ENCODE results near the gene UQCC3. TPM values are rescaled to one million over a fixed set of nuclear protein-coding genes. Genes with fewer than 3 reads are reported as not detected.
A peak's percentile ranks its signal among the peaks of the same experiment; 100 is the strongest.

The UQCC3 gene
- total RNA-seq, 1 donor from 2014 or later = 8.6 TPM

- DNase-seq = peak; percentile 65
- H3K4me3 Mint-ChIP-seq = peak overlapping the region; percentile 75
- no peaks in the 10 kb centered on the region for H3K9me3 Mint-ChIP-seq
- H3K4me1 Mint-ChIP-seq = peaks cover 61% of the 10 kb centered on the region
- peak overlapping the region; percentile 92 for H3K27ac Mint-ChIP-seq
- H3K27me3 Mint-ChIP-seq = no peaks in the 10 kb centered on the region
- intact Hi-C loops (cut with micrococcal nuclease) = no loop called here
- peaks cover 74% of the 10 kb centered on the region for H3K36me3 Mint-ChIP-seq (ENCODE audit: low read depth)
Measured at GRCh38 chr11:62712276-62712812, 40.9 kb downstream of the UQCC3 start.

- H3K4me3 Mint-ChIP-seq = peak overlapping the region; percentile 75
- peak; percentile 74 for DNase-seq
- H3K4me1 Mint-ChIP-seq = peaks cover 62% of the 10 kb centered on the region
Measured at GRCh38 chr11:62712861-62713260, 41.4 kb downstream of the UQCC3 start.

GRCh38 chr11:62713343-62713742 is 41.9 kb downstream of the UQCC3 start:
- no peaks in the 10 kb centered on the region for H3K27me3 Mint-ChIP-seq
- intact Hi-C loops (cut with micrococcal nuclease) = no loop called here
- peaks cover 62% of the 10 kb centered on the region for H3K4me1 Mint-ChIP-seq
- peak overlapping the region; percentile 75 for H3K4me3 Mint-ChIP-seq
- peak; percentile 64 for DNase-seq
- H3K9me3 Mint-ChIP-seq = no peaks in the 10 kb centered on the region
- H3K27ac Mint-ChIP-seq = peak overlapping the region; percentile 92
- peaks cover 83% of the 10 kb centered on the region for H3K36me3 Mint-ChIP-seq (ENCODE audit: low read depth)

More at GRCh38 chr11:62712861-62713260, 41.4 kb downstream of the UQCC3 start:
- H3K27ac Mint-ChIP-seq = peak overlapping the region; percentile 92
- no peaks in the 10 kb centered on the region for H3K9me3 Mint-ChIP-seq
- no peaks in the 10 kb centered on the region for H3K27me3 Mint-ChIP-seq
- peaks cover 79% of the 10 kb centered on the region for H3K36me3 Mint-ChIP-seq (ENCODE audit: low read depth)
- intact Hi-C loops (cut with micrococcal nuclease) = no loop called here

GRCh38 chr11:62715150-62716130 is 44.0 kb downstream of the UQCC3 start:
- Mint-ChIP-seq H3K27me3 (no peaks in the 10 kb centered on the region), H3K4me3 (peak overlapping the region; percentile 37), H3K36me3 (ENCODE audit: low read depth) (peaks cover 85% of the 10 kb centered on the region), H3K27ac (peak overlapping the region; percentile 80), H3K9me3 (no peaks in the 10 kb centered on the region), H3K4me1 (peaks cover 58% of the 10 kb centered on the region)
- DNase-seq = no peak
- intact Hi-C loops (cut with micrococcal nuclease) = no loop called here

DNA sequence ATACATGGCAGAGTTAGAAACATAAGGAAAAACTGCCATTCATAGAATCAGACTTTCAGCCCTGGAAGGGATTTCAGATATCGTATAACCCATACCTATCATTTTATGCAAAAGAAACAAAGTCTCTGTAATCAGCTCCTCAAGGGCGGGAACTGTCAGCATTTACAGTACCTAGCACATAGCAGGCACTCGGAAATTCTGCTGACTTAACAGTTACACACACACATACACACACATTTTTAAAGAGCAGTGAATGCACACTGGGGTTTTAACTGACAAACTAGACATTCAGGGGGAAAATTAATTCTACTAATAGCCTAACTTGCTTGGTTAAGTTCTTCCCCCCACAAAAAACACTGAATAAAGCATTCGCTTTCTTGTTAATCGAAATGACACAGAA is 44.7 kb downstream of the UQCC3 start:
- Mint-ChIP-seq H3K9me3 (no peaks in the 10 kb centered on the region), H3K27ac (peak overlapping the region; percentile 37), H3K27me3 (no peaks in the 10 kb centered on the region), H3K4me3 (no peak overlapping the region), H3K4me1 (peaks cover 62% of the 10 kb centered on the region), H3K36me3 (ENCODE audit: low read depth) (peaks cover 84% of the 10 kb centered on the region)
- no peak for DNase-seq
- intact Hi-C loops (cut with micrococcal nuclease) = no loop called here

DNA sequence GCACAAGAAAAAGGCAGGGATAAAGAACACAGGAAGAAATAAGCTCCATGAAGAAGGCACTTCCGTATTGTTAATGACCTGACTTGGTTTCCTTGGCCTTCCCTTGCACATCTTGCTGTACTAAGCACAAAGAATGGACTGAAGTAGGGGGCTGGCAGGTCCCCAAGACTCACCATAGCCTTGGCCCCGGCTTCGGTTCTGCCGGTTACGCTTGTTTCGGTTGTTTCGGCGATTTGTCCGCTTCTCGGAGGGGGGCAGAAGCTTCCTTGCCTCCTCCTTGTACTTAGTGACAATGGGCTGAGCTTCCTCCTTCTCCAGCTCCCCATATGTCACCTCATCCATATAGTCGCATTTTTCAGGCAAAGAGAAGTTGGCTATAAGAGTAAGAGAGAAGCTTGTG is 45.3 kb downstream of the UQCC3 start:
- no peak for DNase-seq
- intact Hi-C loops (cut with micrococcal nuclease) = no loop called here
- H3K27me3 Mint-ChIP-seq = no peaks in the 10 kb centered on the region
- H3K27ac Mint-ChIP-seq = no peak overlapping the region
- peaks cover 66% of the 10 kb centered on the region for H3K4me1 Mint-ChIP-seq
- no peak overlapping the region for H3K4me3 Mint-ChIP-seq
- H3K36me3 Mint-ChIP-seq (ENCODE audit: low read depth) = peaks cover 84% of the 10 kb centered on the region
- no peaks in the 10 kb centered on the region for H3K9me3 Mint-ChIP-seq

DNA sequence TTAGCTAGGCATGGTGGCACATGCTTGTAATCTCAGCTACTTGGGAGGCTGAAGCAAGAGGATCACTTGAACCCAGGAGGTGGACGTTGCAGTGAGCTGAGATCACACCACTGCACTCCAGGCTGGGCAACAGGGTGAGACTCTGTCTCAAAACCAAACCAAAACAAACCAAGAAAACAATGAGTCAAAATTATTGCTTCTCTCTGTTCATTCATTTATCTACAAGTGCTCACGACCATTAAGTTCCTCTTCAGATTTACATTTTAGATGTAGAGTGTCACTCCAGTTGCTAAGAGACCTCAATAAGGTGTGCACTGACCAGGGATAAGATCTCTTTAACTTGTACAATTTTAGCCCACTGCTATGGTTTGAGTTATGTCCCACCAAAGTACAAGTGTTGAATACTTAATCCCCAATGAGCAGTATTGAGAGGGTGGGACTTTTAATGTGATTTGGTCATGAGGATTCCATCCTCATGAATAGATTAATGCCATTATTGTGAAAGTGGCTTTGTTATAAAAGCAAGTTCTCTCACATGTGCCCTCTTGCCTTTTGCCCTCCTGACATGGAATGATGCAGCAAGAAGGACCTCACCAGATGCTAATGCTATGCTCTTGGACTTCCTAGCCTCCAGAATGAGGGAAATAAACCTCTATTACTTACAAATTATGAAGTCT is 48.0 kb downstream of the UQCC3 start:
- no peaks in the 10 kb centered on the region for H3K27me3 Mint-ChIP-seq
- H3K4me3 Mint-ChIP-seq = no peak overlapping the region
- H3K36me3 Mint-ChIP-seq (ENCODE audit: low read depth) = peaks cover 88% of the 10 kb centered on the region
- peaks cover 66% of the 10 kb centered on the region for H3K4me1 Mint-ChIP-seq
- DNase-seq = no peak
- H3K9me3 Mint-ChIP-seq = no peaks in the 10 kb centered on the region
- intact Hi-C loops (cut with micrococcal nuclease) = no loop called here
- peak overlapping the region; percentile 37 for H3K27ac Mint-ChIP-seq

DNA sequence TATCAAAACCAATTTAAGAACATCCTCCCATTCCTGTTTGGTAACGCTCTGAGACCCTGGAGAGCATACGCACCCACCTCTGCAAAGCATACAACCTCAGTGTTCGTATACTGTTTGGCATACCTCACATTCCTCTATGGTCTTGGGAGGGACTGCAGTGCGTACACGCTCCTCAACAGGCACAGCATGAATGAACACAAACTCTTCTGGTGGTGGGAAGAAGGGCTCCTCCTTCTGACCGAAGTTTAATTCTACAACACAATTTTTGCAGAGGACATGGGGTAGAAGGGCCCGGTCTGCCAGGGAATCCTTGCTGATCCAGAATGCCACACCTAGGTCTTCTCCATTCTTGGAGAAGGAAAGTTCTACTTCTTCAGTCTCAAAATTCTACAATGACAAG is 50.5 kb downstream of the UQCC3 start:
- H3K4me3 Mint-ChIP-seq = no peak overlapping the region
- H3K36me3 Mint-ChIP-seq (ENCODE audit: low read depth) = peaks cover 90% of the 10 kb centered on the region

More for the DNA sequence above, 50.5 kb downstream of the UQCC3 start:
- intact Hi-C loops (cut with micrococcal nuclease) = no loop called here
- Mint-ChIP-seq H3K27me3 (no peaks in the 10 kb centered on the region), H3K4me1 (peaks cover 56% of the 10 kb centered on the region), H3K9me3 (no peaks in the 10 kb centered on the region), H3K27ac (peak overlapping the region; percentile 48)
- DNase-seq = no peak

Other genes starting within 250 kb of the UQCC3 start
- gene AHNAK, start 124.9 kb upstream of the UQCC3 start, total RNA-seq = 88.8 and 91.5 TPM in 2 replicates
- gene EEF1G, start 97.8 kb upstream of the UQCC3 start, total RNA-seq = 1,271 and 1,309 TPM in 2 replicates
- 45.3 and 50.9 TPM in 2 replicates for gene TUT1, start 80.2 kb upstream of the UQCC3 start, total RNA-seq
- gene MTA2, start 69.8 kb upstream of the UQCC3 start, total RNA-seq = 219 and 220 TPM in 2 replicates
- 161 and 166 TPM in 2 replicates for gene EML3, start 58.9 kb upstream of the UQCC3 start, total RNA-seq
- gene ROM1, start 58.4 kb upstream of the UQCC3 start, total RNA-seq = 2.3 and 3.1 TPM in 2 replicates
- 80.3 and 91.4 TPM in 2 replicates for gene B3GAT3, start 49.7 kb upstream of the UQCC3 start, total RNA-seq
- 251 and 257 TPM in 2 replicates for gene GANAB, start 25.1 kb upstream of the UQCC3 start, total RNA-seq
- gene INTS5, start 18.4 kb upstream of the UQCC3 start, total RNA-seq = 36.5 and 36.6 TPM in 2 replicates
- 143 and 147 TPM in 2 replicates for gene C11orf98, start 6.5 kb upstream of the UQCC3 start, total RNA-seq
- gene CSKMT, start 6.4 kb upstream of the UQCC3 start, total RNA-seq = 59.5 and 60.9 TPM in 2 replicates
- gene LBHD1, start 594 bp downstream of the UQCC3 start, total RNA-seq = 21.5 and 23.0 TPM in 2 replicates
- gene UBXN1, start 7.4 kb downstream of the UQCC3 start, total RNA-seq = 118 and 121 TPM in 2 replicates
- gene LRRN4CL, start 17.9 kb downstream of the UQCC3 start, total RNA-seq = 0.16 and 0.17 TPM in 2 replicates
- 29.6 and 32.4 TPM in 2 replicates for gene BSCL2, start 35.8 kb downstream of the UQCC3 start, total RNA-seq
- 0.24 TPM in 1 of 2 replicates, not detected in the other for gene GNG3, start 36.0 kb downstream of the UQCC3 start, total RNA-seq
- 60.5 and 60.6 TPM in 2 replicates for gene HNRNPUL2, start 55.8 kb downstream of the UQCC3 start, total RNA-seq
- gene TTC9C, start 56.8 kb downstream of the UQCC3 start, total RNA-seq = 32.7 and 33.3 TPM in 2 replicates
- 7.5 and 11.1 TPM in 2 replicates for gene ZBTB3, start 82.5 kb downstream of the UQCC3 start, total RNA-seq
- gene POLR2G, start 89.9 kb downstream of the UQCC3 start, total RNA-seq = 138 and 155 TPM in 2 replicates
- gene TAF6L, start 99.7 kb downstream of the UQCC3 start, total RNA-seq = 20.1 and 20.2 TPM in 2 replicates
- 32.9 and 36.3 TPM in 2 replicates for gene TMEM179B, start 115.7 kb downstream of the UQCC3 start, total RNA-seq
- 15.0 and 16.5 TPM in 2 replicates for gene TMEM223, start 120.3 kb downstream of the UQCC3 start, total RNA-seq
- gene NXF1, start 133.8 kb downstream of the UQCC3 start, total RNA-seq = 133 and 147 TPM in 2 replicates
- gene STX5, start 160.4 kb downstream of the UQCC3 start, total RNA-seq = 28.1 and 33.5 TPM in 2 replicates
- gene TEX54, start 161.2 kb downstream of the UQCC3 start, total RNA-seq = 0.79 and 2.0 TPM in 2 replicates
- gene WDR74, start 167.9 kb downstream of the UQCC3 start, total RNA-seq = 145 and 153 TPM in 2 replicates
- gene SLC3A2, start 209.2 kb downstream of the UQCC3 start, total RNA-seq = 364 and 379 TPM in 2 replicates
- not detected in 2 replicates for gene CHRM1, start 249.7 kb downstream of the UQCC3 start, total RNA-seq

Data from activated CD4-positive, alpha-beta T cell treated with anti-CD3 and anti-CD28 coated beads, Interleukin-2, amount 10 ng/mL, durations not matched to agents 24 days and 14 days (primary cell).